Mesendoderm (in vitro differentiated cells): ENCODE data around the gene NARS2.

Experiments used
- DNase-seq: peaks from one replicate; pipeline ENCODE4 v3.0.0; 2013
- H2AK5ac ChIP-seq: 2 replicates; pipeline ENCODE4 v1.6.1; 2013; ENCODE audit warnings: low read length, inconsistent platforms
- H2BK120ac ChIP-seq: 2 replicates; pipeline ENCODE4 v1.6.1; 2013; ENCODE audit warnings: low read depth, mild to moderate bottlenecking, low read length, moderate library complexity, mixed read lengths
- H2BK15ac ChIP-seq: replicated peaks from 2 replicates; pipeline ENCODE4 v1.6.1; 2013; ENCODE audit warnings: low read depth, mild to moderate bottlenecking, moderate library complexity
- H2BK5ac ChIP-seq: 2 replicates; pipeline ENCODE4 v1.6.1; 2013; ENCODE audit warnings: low read length, inconsistent platforms
- H3K18ac ChIP-seq: 2 replicates; pipeline ENCODE4 v1.6.1; 2013; ENCODE audit warnings: mild to moderate bottlenecking, low read length, mixed read lengths
- H3K23ac ChIP-seq: one replicate; pipeline ENCODE4 v1.6.1; 2013; ENCODE audit warnings: low read length
- H3K27ac ChIP-seq: 2 replicates; pipeline ENCODE4 v1.5.1; 2013; ENCODE audit warnings: low read depth, mild to moderate bottlenecking, inconsistent platforms, low read length, moderate library complexity
- H3K27me3 ChIP-seq: 2 replicates; pipeline ENCODE4 v1.6.1; 2013; ENCODE audit warnings: low read length, control low read depth, mild to moderate bottlenecking, inconsistent platforms; ENCODE audit not compliant: insufficient read depth, poor library complexity
- H3K36me3 ChIP-seq: 2 replicates; pipeline ENCODE4 v1.6.1; 2013; ENCODE audit warnings: low read length, inconsistent platforms; ENCODE audit not compliant: control insufficient read depth, insufficient read depth
- H3K4ac ChIP-seq: one replicate; pipeline ENCODE4 v1.6.1; 2013; ENCODE audit warnings: low read depth, mild to moderate bottlenecking, low read length, moderate library complexity
- H3K4me1 ChIP-seq: 2 replicates; pipeline ENCODE4 v1.6.1; 2013; ENCODE audit warnings: low read depth, low read length, inconsistent platforms; ENCODE audit not compliant: control insufficient read depth
- H3K4me2 ChIP-seq: 2 replicates; pipeline ENCODE4 v1.6.1; 2013; ENCODE audit warnings: low read length
- H3K4me3 ChIP-seq: 2 replicates; pipeline ENCODE4 v1.5.1; 2013; ENCODE audit warnings: mild to moderate bottlenecking, low read length
- H3K56ac ChIP-seq: one replicate; pipeline ENCODE4 v1.6.1; 2013; ENCODE audit warnings: low read length
- H3K79me1 ChIP-seq: 2 replicates; pipeline ENCODE4 v1.6.1; 2013; ENCODE audit warnings: low read length, inconsistent platforms
- H3K79me2 ChIP-seq: 2 replicates; pipeline ENCODE4 v1.6.1; 2013; ENCODE audit warnings: mild to moderate bottlenecking, low read length; ENCODE audit not compliant: control insufficient read depth, insufficient read depth
- H3K9ac ChIP-seq: 2 replicates; pipeline ENCODE4 v1.6.1; 2013; ENCODE audit warnings: low read length, inconsistent platforms
- H4K5ac ChIP-seq: one replicate; pipeline ENCODE4 v1.6.1; 2013; ENCODE audit warnings: low read length
- H4K8ac ChIP-seq: one replicate; pipeline ENCODE4 v1.6.1; 2013; ENCODE audit warnings: low read depth, mild to moderate bottlenecking, control low read depth, low read length, moderate library complexity
- WGBS: extraction: QIAGEN DNeasy Blood & Tissue Kit; methylation state at CpG from one replicate; pipeline ENCODE4 v1.1.7; 2013; ENCODE audit warnings: low lambda C conversion rate, missing lambda C conversion rate; ENCODE audit not compliant: insufficient coverage; ENCODE audit errors: extremely low coverage; 5-methylcytosine and 5-hydroxymethylcytosine counted together

The NARS2 gene

GRCh38 chr11:78573681-78574080 is 983 bp downstream of the NARS2 start:
- Histone ChIP-seq H3K4me3 (peak overlapping the region; percentile 68), H3K79me1 (peaks cover 2% of the 10 kb centered on the region), H3K4me2 (peak overlapping the region; percentile 41), H4K8ac (no peak overlapping the region), H3K4ac (no peak overlapping the region), H3K4me1 (no peaks in the 10 kb centered on the region), H2BK5ac (no peak overlapping the region), H3K79me2 (peaks cover 15% of the 10 kb centered on the region), H3K27me3 (no peaks in the 10 kb centered on the region), H3K18ac (no peak overlapping the region), H3K36me3 (no peaks in the 10 kb centered on the region), H3K9ac (peak overlapping the region; percentile 84), H3K56ac (peak overlapping the region; percentile 92), H4K5ac (no peak overlapping the region), H2BK120ac (no peak overlapping the region), H2AK5ac (no peak overlapping the region), H3K27ac (no peak overlapping the region), H3K23ac (no peak overlapping the region), H2BK15ac (no peak overlapping the region)
- no CpG with 5 or more reads among the region's 5 CpGs for WGBS
- DNase-seq = no peak

- H3K23ac ChIP-seq = no peak overlapping the region
- no peaks in the 10 kb centered on the region for H3K4me1 ChIP-seq
- peaks cover 15% of the 10 kb centered on the region for H3K79me2 ChIP-seq
- no peak overlapping the region for H2BK15ac ChIP-seq
- H3K36me3 ChIP-seq = no peaks in the 10 kb centered on the region
- DNase-seq = no peak
- H4K5ac ChIP-seq = no peak overlapping the region
- no CpG with 5 or more reads among the region's 3 CpGs for WGBS
- no peak overlapping the region for H3K56ac ChIP-seq
- H3K4me3 ChIP-seq = no peak overlapping the region
- no peak overlapping the region for H3K4ac ChIP-seq
- no peak overlapping the region for H3K18ac ChIP-seq
- peaks cover 2% of the 10 kb centered on the region for H3K79me1 ChIP-seq
- H3K9ac ChIP-seq = peak overlapping the region; percentile 84
- no peak overlapping the region for H2AK5ac ChIP-seq
- H3K27me3 ChIP-seq = no peaks in the 10 kb centered on the region
- H2BK5ac ChIP-seq = no peak overlapping the region
- H4K8ac ChIP-seq = no peak overlapping the region
- no peak overlapping the region for H2BK120ac ChIP-seq
- H3K27ac ChIP-seq = no peak overlapping the region
- H3K4me2 ChIP-seq = no peak overlapping the region
Observed at GRCh38 chr11:78573271-78573670, 1.4 kb downstream of the NARS2 start.

- peaks cover 2% of the 10 kb centered on the region for H3K79me1 ChIP-seq
- no peaks in the 10 kb centered on the region for H3K4me1 ChIP-seq
- no peak overlapping the region for H3K18ac ChIP-seq
- H2BK120ac ChIP-seq = no peak overlapping the region
- no peak overlapping the region for H3K4me2 ChIP-seq
- H3K56ac ChIP-seq = no peak overlapping the region
- no peak overlapping the region for H2AK5ac ChIP-seq
- H4K8ac ChIP-seq = no peak overlapping the region
- no peaks in the 10 kb centered on the region for H3K27me3 ChIP-seq
- H2BK15ac ChIP-seq = no peak overlapping the region
- H2BK5ac ChIP-seq = no peak overlapping the region
- no peak overlapping the region for H4K5ac ChIP-seq
- no peak for DNase-seq
- H3K27ac ChIP-seq = no peak overlapping the region
- no peaks in the 10 kb centered on the region for H3K36me3 ChIP-seq
- peaks cover 15% of the 10 kb centered on the region for H3K79me2 ChIP-seq
- no peak overlapping the region for H3K4me3 ChIP-seq
- H3K9ac ChIP-seq = no peak overlapping the region
- no peak overlapping the region for H3K23ac ChIP-seq
- 100% methylated on average over 1 of the region's 4 CpGs for WGBS
- H3K4ac ChIP-seq = no peak overlapping the region
Observed at GRCh38 chr11:78572394-78572793, 2.3 kb downstream of the NARS2 start.

- H3K9ac ChIP-seq = no peak overlapping the region
- no peak overlapping the region for H3K4me2 ChIP-seq
- H3K27ac ChIP-seq = no peak overlapping the region
- H3K4me3 ChIP-seq = no peak overlapping the region
- H3K4me1 ChIP-seq = no peaks in the 10 kb centered on the region
- peaks cover 15% of the 10 kb centered on the region for H3K79me2 ChIP-seq
- H3K79me1 ChIP-seq = peaks cover 2% of the 10 kb centered on the region
- WGBS = no CpG with 5 or more reads among the region's 6 CpGs
- H4K5ac ChIP-seq = no peak overlapping the region
- H2BK120ac ChIP-seq = no peak overlapping the region
- no peak overlapping the region for H3K23ac ChIP-seq
- no peaks in the 10 kb centered on the region for H3K27me3 ChIP-seq
- H3K36me3 ChIP-seq = no peaks in the 10 kb centered on the region
- H3K18ac ChIP-seq = no peak overlapping the region
- H2AK5ac ChIP-seq = no peak overlapping the region
- H3K4ac ChIP-seq = no peak overlapping the region
- no peak overlapping the region for H2BK5ac ChIP-seq
- H2BK15ac ChIP-seq = no peak overlapping the region
- H3K56ac ChIP-seq = no peak overlapping the region
- no peak for DNase-seq
- H4K8ac ChIP-seq = no peak overlapping the region
Observed at GRCh38 chr11:78570031-78570430, 4.6 kb downstream of the NARS2 start.

- Histone ChIP-seq H2BK15ac (no peak overlapping the region), H3K9ac (no peak overlapping the region), H3K79me2 (peaks cover 5% of the 10 kb centered on the region), H3K18ac (no peak overlapping the region), H3K4me3 (no peak overlapping the region), H3K4me2 (no peak overlapping the region), H3K56ac (no peak overlapping the region), H4K8ac (no peak overlapping the region), H3K27me3 (no peaks in the 10 kb centered on the region), H3K23ac (no peak overlapping the region), H3K4ac (no peak overlapping the region), H3K79me1 (peaks cover 2% of the 10 kb centered on the region), H3K27ac (no peak overlapping the region), H2BK120ac (no peak overlapping the region), H3K4me1 (no peaks in the 10 kb centered on the region), H2BK5ac (no peak overlapping the region), H3K36me3 (no peaks in the 10 kb centered on the region), H4K5ac (no peak overlapping the region), H2AK5ac (no peak overlapping the region)
- no CpG with 5 or more reads among the region's 8 CpGs for WGBS
- DNase-seq = peak; percentile 37
Observed at GRCh38 chr11:78567209-78567608, 7.5 kb downstream of the NARS2 start.
